Measurements from ENCODE around the gene EFS.

GRCh38 chr14:23364164-23365035 is 572 bp downstream of the EFS start:
- TF ChIP-seq EZH2phosphoT487 (IDR thresholded peaks at IDR 0.05; ENCODE audit: low read depth, severe bottlenecking, unreplicated experiment) (no peak), CTCF (IDR thresholded peaks at IDR 0.05; ENCODE audit: poor library complexity) (no peak)
